Measurements from ENCODE around the gene VRTN. TPM values are rescaled to one million over a fixed set of nuclear protein-coding genes. Genes with fewer than 3 reads are reported as not detected.

VRTN gene
- not detected in 2 replicates for total RNA-seq

GRCh38 chr14:74348241-74348734 is at the start of gene VRTN:
TSS of gene VRTN (plus strand) at chr14:74348471. CDS start at chr14:74356784, 8,313 bp downstream.

GRCh38 chr14:74302634-74303569 is 45.4 kb upstream of the VRTN start, which contains the start of gene ABCD4:
TSS of gene ABCD4 (minus strand) at chr14:74302934. CDS start at chr14:74302912, 22 bp downstream.

Other genes with a start within 250 kb of the VRTN start
- not detected in 2 replicates for gene VSX2, start 109.0 kb upstream of the VRTN start, total RNA-seq
- 22.6 and 24.7 TPM in 2 replicates for gene ABCD4, start 45.5 kb upstream of the VRTN start, total RNA-seq
- gene SYNDIG1L, start 77.7 kb downstream of the VRTN start, total RNA-seq: not detected in 2 replicates
- 124 and 158 TPM in 2 replicates for gene NPC2, start 144.8 kb downstream of the VRTN start, total RNA-seq
- 12.5 and 14.7 TPM in 2 replicates for gene ISCA2, start 145.3 kb downstream of the VRTN start, total RNA-seq

Data from smooth muscle cell of the umbilical artery (primary cell).